Esophagus mucosa (tissue), 1 donor: ENCODE results near the gene TMEM132E. TPM values are rescaled to one million over a fixed set of nuclear protein-coding genes. Genes with fewer than 3 reads are reported as not detected.

Source experiments
- ATAC-seq: fragments of 200-7000 bp; cut with Tn5 transposase; one replicate; pipeline ENCODE4 v1.9.1; 2020
- total RNA-seq: library from RNA; stranded (reverse); gene quantifications from one replicate; pipeline ENCODE4 v1.2.4, GENCODE V29; 2023
- donor health status: DM: yes; HTN: yes; CAD: no.

The TMEM132E gene
- total RNA-seq, 1 donor from 2014 or later = not detected

GRCh38 chr17:34603974-34604373, 24.6 kb downstream of the TMEM132E start:
- no peak for ATAC-seq

GRCh38 chr17:34606763-34607162, 27.4 kb downstream of the TMEM132E start:
- no peak for ATAC-seq

DNA sequence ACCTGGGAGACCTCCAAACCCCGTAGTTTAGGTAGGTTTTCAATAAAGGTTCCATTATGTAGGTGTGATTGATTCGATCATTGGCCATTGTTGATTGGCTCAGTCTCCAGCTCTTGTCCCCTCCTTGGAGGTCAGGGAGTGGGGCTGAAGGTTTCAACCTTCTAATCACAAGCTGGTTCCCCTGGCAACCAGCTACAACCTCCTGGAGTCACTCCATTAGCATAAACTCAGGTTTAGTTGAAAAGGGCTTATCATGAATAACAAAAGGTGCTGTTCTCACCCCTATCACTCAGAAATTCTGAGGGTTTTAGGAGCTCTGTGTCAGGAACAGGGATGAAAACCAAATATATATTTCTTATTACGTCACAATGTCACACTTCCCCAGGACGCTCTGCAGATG, 28.5 kb downstream of the TMEM132E start:
- ATAC-seq = no peak

- ATAC-seq = no peak
Observed at GRCh38 chr17:34609210-34609609, 29.8 kb downstream of the TMEM132E start.

GRCh38 chr17:34610039-34610438, 30.7 kb downstream of the TMEM132E start:
- no peak for ATAC-seq

- ATAC-seq = no peak
Observed at GRCh38 chr17:34610506-34610905, 31.1 kb downstream of the TMEM132E start.

DNA sequence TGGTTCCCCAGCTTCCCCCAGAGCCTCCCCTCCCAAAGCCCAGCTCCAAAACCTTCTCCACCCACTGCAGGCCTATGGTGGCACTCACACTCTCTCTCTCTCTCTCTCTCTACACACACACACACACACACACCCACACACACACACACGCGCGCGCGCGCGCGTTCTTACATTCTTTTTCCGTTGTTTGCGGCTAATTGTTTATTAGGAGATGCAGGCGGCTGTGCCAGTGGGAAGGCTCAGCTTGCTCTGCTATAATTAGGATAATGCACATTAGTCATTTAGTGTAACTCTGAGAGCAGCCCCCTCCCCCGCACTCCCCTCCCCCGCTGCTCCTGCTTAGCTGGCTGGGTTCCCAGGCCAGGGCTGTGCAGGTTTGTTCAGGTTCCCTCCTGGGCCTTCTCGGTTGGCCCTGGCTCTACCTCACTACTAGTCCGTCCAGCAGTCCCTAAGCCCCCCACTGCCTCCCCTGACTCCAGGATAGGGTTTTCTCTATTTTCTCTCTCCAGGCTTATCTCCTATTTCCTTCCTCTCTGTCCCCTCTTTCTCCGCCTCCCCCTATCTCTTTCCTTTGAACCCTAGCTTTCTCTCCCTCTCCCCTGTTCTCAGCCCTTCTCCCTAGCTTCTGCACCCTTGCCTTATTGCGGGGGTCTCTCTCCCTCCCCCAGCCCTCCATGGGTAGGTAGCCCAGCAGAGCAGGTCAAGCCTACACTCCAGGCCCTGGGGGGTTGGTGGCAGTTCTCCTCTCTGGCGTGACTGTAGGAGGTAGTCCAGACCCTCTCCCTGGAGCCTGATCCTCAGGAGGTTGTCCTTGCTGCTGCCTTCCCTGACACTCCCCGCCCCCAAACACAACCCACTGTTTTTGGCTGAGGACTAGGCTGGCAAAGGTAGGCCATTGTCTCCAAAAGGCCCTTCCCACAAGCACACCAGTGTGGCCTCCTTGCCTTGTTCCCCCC, 34.0 kb downstream of the TMEM132E start:
- ATAC-seq = peak; percentile 33

GRCh38 chr17:34614698-34615097, 35.3 kb downstream of the TMEM132E start:
- no peak for ATAC-seq

GRCh38 chr17:34615326-34615725, 35.9 kb downstream of the TMEM132E start:
- no peak for ATAC-seq

DNA sequence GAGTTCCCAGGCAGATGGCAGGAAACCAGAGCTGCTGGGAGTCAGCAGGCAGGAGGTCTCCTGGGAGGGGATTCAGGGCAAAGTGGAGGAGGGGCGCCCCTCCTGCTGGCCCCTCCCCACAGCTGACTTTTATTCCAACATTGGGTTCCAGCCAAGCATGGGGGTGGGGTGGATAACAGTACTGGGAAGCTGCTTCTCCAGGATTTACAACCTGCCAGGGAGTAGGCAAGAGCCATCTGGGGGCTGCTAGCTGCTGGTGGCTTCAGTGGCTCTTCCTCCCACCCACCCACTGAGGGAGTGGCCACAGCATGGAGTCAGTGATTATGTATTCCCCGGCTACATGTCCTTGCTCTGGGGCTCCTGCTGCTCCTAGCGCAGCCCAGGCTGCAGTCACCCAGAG, 36.8 kb downstream of the TMEM132E start:
- ATAC-seq = no peak

GRCh38 chr17:34617398-34617797, 38.0 kb downstream of the TMEM132E start:
- ATAC-seq = no peak

GRCh38 chr17:34619687-34620217, 40.4 kb downstream of the TMEM132E start:
- no peak for ATAC-seq

DNA sequence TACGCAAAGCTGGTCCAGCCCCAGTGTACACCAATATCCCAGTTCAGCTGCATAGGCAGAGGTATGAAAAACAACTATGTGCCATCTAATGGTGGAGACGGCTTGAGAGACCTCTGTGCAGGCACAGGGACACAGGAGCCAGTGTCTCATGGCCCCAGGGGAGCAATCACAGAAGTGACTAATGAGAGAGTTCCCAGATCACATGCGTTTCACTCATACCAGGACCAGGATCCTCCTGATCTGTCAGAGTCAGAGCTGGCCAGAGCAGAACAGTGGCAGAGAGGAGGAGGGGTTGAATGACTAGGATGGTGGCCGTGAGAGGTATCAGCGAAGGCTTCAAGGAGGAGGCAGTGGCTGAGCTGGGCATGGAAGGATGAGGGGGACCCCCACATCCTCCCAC, 41.1 kb downstream of the TMEM132E start:
- no peak for ATAC-seq

- no peak for ATAC-seq
Observed at GRCh38 chr17:34622862-34623623, 43.7 kb downstream of the TMEM132E start.

DNA sequence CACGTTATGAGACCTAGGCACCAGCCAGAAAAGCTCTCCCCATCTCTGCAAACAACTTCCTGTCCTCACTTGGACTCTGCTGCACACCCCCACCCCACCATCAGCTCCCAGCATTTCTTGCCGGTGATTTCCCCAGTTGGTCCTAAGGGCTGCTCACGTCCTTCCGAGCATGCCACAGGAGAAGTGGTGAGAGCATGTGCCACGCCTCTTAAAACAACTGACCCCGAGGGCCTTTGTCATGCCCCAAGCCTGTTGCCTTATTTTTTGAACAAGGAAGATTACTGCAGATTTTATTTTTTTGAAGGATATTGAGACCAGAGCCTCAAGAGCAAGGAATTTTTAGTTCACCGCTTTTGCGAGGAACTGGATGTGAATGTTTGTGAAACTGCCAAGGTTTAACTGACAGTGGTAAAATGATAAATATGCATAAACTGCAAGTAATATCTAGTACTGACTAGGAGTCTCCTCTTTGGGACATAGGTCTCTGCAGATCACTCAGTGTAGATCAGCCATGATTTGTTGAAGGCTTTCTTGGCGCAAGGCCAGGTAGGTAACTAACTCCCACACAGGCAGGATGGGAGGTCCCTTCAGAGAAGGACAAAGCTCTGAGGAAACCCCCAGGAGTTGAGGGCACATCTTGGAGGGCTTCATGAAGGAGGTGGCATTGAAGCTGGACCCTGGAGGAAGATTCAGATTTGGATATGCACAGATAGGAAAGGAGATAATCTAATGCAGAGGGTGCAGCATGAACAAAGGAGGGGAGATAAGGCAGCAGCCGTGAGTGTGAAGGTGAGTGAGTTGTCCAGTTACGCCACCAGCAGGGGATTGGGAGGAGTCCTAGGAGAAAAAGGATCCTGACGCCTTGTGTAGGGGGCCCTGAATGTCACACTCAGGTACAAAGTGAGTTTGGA, 44.7 kb downstream of the TMEM132E start:
- ATAC-seq = no peak

DNA sequence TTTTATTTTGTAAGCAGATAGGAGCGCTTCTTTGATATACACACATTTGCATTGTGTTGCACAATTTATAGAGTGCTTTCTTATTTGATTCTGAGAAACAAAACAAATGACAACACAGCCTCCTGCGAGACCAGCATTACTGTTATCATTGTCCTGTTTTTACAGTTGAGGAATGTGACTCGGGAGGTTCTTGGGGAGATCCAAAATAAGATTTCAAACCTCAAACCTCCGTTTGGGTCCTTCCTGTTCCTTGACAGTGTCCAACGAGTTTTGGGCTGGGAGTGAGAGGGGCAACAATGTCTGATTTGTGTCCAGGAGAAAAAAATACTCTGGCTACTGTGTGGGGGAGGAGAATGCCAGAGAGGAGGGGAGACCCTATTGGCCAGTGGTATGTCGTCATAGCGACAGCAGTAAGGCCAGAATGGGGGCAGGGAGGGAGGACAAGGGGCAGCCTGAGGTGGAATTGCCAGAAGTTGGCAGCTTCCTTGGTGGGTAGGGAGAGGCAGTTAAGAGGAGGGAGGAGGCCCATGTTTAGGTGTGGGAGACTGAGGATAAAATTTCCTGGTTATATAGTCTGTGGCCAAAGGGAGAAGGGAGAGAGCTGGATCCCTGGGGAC, 45.5 kb downstream of the TMEM132E start:
- no peak for ATAC-seq

- ATAC-seq = no peak
Observed at GRCh38 chr17:34626121-34626681, 46.8 kb downstream of the TMEM132E start.

DNA sequence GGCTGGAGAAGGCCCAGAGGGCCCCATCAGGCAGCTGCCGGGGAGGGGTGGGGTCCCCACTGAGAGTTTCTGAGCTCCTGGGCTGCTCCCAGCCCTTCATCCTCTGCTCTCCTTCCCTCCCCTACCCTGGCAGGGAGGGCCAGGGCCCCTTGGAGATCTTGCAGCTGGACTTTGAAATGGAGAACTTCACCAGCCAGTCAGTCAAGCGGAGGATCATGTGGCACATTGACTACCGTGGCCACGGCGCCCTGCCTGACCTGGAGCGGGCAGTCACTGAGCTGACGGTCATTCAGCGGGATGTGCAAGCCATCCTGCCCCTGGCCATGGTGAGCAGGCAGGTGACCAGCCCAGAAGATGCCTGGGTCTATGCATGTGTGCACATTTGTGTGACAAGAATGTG, 49.5 kb downstream of the TMEM132E start:
- no peak for ATAC-seq

- no peak for ATAC-seq
Observed at GRCh38 chr17:34633351-34633750, 54.0 kb downstream of the TMEM132E start.

DNA sequence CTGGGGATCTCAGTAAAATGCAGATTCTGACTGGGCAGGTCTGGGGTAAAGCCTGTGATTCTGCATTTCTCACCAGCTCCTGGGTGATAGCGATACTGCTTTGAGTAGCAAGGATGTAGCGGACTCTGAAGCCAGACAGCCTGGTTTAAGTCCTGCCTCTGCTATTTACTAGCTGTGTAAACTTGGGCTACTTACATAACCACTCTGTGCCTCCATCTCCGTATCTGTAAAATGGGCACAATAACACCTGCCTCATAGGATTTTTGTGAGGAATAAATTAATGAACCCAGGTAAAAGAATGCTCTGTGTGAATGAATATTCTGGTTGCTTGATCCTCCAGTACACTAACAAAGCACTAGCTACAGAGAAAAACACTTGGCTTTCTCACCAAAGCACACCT, 54.4 kb downstream of the TMEM132E start:
- ATAC-seq = no peak

- ATAC-seq = no peak
Observed at GRCh38 chr17:34634551-34635160, 55.3 kb downstream of the TMEM132E start.
